LNCAP (cell line): ENCODE measurements around the gene ULK2.

Experiments used
- CTCF ChIP-seq: fragments of 450-650 bp; IDR thresholded peaks from 2 replicates; pipeline ENCODE4 v1.5.1; 2017; ENCODE audit warnings: mild to moderate bottlenecking

ULK2 gene

GRCh38 chr17:19833914-19834313, 33.8 kb downstream of the ULK2 start:
- no peak for TF ChIP-seq CTCF

- no peak for TF ChIP-seq CTCF
Measured at GRCh38 chr17:19830061-19830460, 37.7 kb downstream of the ULK2 start.

DNA sequence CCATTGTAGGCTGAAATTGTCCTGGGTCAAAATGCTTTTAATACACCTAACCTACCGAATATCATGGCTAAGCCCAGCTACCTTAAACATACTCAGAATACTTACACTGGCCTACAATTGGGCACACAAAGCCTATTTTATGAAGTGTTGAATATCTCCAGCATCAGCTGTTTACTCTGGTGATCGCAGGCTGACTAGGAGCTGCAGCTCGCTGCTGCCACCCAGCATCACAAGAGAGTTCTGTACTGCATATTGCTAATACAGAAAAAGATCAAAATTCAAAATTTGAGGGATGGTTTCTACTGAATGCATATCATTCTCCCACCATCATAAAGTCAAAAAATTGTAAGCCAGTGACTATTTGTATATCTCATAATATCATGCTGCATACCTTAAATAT, 55.3 kb downstream of the ULK2 start:
- peak; percentile 61 for TF ChIP-seq CTCF

- no peak for TF ChIP-seq CTCF
Measured at GRCh38 chr17:19805006-19805405, 62.7 kb downstream of the ULK2 start.

- no peak for TF ChIP-seq CTCF
Measured at GRCh38 chr17:19800571-19800970, 67.2 kb downstream of the ULK2 start.

GRCh38 chr17:19799796-19800195, 67.9 kb downstream of the ULK2 start:
- no peak for TF ChIP-seq CTCF

- no peak for TF ChIP-seq CTCF
Measured at GRCh38 chr17:19796457-19796856, 71.3 kb downstream of the ULK2 start.

DNA sequence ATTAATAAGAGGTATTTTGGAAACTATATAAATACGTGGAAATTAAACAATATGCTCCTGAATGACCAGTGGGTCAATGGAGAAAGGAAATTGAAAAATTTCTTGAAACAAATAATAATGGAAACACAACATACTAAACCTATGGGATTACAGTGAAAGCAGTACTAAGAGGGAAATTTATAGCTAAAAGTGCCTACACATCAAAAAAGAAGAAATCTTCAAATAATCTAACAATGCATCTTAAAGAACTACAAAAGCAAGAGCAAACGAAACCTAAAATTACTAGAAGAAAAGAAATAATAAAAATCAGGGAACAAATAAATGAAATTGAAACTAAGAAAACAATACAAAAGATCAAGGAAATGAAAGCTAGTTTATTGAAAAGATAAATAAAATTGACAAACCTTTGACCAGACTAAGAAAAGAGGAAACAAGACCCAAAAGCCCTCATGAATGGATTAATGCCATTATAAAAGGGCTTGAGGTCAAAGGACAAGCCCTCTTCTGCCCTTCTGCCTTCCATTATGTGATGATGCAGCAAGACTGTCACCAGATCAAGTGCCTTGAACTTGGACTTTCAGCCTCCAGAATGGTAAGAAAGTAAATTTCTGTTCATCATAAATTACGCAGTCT, 75.7 kb downstream of the ULK2 start:
- no peak for TF ChIP-seq CTCF
